Measurements from ENCODE around the gene ALOXE3.
"Not testable (repeated sequence)": the region's sequence is repeated elsewhere in the genome, so short reads cannot be mapped to it uniquely, and the experiment has no call there.

Gene ALOXE3

GRCh38 chr17:8122924-8123694 lies 4.8 kb upstream of the ALOXE3 start:
- peak in 6 of 58 donors; percentile 18 to 39 (median 27) for DNase-seq

GRCh38 chr17:8122422-8122923 lies 4.2 kb upstream of the ALOXE3 start:
- DNase-seq = peak in 5 of 58 donors; percentile 21 to 31 (median 29)

GRCh38 chr17:8121681-8122421 lies 3.5 kb upstream of the ALOXE3 start:
- DNase-seq = peak in 47 of 58 donors; percentile 27 to 80 (median 61)

DNA sequence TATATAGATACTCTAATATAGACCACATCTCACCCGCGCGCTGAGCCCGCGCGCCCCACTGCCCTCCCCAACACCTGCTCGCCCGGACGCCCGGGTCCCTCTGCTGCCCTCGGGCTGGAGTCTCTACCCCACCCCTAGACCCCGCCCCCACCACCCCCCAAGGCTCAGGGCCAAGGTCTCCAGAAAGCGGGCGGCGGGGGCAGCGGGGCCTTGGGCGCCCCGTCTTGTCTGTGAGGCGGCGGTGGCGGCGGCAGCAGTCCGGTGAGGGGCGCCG lies 3.0 kb upstream of the ALOXE3 start:
- DNase-seq = no peak

DNA sequence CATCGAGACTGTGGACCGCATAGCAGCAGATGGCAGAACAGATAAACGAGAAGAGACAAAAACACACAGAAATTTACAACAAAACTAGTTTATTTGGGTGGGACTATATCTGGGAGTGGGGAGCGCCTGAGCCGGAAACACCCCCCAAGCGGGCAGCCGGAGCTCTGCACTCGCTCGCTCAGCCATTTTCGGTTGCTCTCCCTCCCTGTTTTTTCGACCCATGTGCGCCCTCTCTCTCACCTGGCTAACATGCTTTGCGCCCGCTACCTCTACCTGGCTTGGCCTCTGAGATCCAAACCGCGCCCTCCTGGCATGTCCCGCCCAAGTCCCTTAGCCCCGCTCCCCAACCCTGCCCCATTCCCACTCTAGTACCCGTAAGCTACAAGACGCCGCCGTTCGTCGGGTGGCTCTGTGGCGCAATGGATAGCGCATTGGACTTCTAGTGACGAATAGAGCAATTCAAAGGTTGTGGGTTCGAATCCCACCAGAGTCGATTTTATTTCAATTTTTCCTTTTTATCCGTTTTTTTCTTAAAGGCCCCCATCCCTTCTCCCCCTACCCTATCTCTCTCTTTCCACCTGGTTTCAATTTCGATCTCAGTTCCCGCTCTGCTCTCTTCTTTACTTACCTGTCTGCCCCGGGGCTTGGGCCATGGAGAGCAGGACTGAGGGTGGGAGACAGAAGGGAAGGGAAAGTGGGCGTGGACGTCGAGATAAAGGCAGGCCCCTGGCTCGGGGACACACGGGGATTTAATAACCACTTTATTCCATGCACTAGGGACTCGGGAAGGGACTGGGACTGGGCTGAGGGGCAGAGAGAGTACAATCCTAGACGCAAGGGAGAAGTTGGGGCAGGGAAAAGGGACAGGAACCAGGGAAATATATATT lies 2.4 kb upstream of the ALOXE3 start:
- DNase-seq = peak in 47 of 58 donors; percentile 23 to 69 (median 55)

DNA sequence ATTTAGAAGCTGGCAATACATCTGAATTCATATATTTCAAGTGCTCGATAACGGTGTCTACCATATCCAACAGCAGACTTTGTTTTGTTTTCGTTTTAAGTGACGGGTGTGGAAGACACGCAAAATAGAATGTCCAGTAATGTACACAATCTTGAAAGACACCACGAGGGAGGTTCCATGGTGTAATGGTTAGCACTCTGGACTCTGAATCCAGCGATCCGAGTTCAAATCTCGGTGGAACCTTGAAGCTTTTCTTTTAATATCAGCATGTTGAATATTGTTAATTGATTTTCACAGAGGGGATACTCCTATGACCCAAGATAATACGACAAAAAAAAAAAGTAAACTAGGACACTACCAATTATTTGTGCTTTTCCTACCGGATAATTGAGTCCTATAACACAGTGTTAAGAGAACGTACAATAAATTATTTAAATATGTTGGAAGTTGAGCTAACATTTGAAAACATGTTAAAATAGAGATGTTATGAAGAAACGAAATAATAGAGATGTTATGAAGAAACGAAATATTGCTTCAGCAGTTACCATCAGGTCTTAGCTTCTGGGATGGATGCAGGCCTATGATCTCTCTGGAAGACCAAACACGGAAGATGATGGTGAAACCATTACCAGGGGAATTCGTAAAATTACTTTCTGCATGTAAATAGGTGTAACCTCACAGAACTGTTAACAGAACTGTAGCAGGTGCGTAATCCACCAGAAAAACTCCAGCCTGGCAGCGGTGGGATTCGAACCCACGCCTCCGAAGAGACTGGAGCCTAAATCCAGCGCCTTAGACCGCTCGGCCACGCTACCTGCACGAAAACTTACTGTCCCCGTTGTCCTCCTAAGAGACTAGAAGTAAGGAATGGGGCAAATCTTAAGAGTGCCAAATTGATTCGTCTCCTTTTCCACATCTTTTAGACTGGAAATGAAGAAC lies 1.5 kb upstream of the ALOXE3 start:
- peak in 55 of 58 donors; percentile 30 to 92 (median 72) for DNase-seq

GRCh38 chr17:8118769-8119580 lies 661 bp upstream of the ALOXE3 start:
- DNase-seq = peak; percentile 44 to 95 (median 85)

- DNase-seq = no peak
Observed at GRCh38 chr17:8117367-8117979, 841 bp downstream of the ALOXE3 start.

DNA sequence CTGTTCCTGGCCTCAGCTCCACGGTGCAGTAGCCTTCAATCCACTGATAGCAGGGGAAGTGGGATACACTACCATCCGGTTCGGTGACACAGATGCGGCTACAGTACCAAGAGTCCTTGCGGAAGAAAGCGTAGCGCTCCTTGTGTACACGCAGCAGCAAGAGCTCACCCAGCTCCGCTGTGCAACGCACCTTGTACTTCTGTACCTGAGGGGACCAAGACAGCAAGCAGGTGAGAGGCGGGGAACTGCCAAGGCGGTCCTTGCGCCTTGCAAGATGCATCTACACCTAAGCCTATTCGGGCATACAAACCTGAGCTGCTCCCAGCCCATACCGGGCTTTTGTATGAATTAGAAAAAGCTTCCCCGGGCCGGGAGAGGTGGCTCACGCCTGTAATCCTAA lies 1.5 kb downstream of the ALOXE3 start:
- no peak for DNase-seq

GRCh38 chr17:8110907-8111306 lies 7.4 kb downstream of the ALOXE3 start:
- no peak for DNase-seq

GRCh38 chr17:8110456-8110804 lies 7.9 kb downstream of the ALOXE3 start:
- DNase-seq = no peak

DNA sequence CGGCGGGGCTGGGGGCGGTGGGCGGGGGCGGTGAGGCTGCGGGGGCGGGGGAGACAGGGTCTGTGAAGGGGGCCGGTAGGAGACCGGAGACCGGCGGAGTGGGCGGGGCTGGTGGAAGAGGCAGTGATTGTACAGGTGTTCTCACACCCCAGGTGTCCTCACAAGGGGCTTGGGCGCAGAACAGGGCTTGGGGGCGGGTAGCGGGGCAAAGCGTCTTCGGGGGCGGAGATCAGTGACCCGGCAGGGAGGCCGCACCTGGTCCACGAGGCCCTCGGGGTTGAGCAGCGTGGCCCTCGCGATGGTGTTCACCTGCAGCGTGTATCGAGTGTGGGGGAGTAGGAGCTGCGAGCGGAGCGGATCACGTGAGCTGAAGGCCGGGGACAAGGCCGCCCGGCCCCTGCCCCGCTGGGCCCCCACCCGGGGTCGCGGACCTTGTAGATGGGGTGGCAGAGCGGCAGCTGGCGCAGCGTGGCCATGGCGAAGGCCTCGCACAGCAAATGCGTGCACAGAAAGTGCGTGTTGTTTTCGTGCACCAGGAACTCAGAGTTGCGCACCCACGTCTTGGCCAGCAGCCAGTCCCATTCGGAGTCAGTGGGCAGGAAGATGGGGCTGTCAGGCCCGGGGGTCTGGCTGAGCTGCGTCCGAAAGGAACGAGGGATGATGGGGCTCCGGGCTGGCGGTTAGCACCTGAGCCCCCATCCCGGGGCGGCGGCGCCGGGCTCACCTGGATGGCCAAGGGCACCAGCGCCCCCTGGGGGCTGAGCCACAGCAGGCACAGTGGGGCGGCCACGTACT lies 8.5 kb downstream of the ALOXE3 start:
- peak in 11 of 58 donors; percentile 2 to 52 (median 14) for DNase-seq

DNA sequence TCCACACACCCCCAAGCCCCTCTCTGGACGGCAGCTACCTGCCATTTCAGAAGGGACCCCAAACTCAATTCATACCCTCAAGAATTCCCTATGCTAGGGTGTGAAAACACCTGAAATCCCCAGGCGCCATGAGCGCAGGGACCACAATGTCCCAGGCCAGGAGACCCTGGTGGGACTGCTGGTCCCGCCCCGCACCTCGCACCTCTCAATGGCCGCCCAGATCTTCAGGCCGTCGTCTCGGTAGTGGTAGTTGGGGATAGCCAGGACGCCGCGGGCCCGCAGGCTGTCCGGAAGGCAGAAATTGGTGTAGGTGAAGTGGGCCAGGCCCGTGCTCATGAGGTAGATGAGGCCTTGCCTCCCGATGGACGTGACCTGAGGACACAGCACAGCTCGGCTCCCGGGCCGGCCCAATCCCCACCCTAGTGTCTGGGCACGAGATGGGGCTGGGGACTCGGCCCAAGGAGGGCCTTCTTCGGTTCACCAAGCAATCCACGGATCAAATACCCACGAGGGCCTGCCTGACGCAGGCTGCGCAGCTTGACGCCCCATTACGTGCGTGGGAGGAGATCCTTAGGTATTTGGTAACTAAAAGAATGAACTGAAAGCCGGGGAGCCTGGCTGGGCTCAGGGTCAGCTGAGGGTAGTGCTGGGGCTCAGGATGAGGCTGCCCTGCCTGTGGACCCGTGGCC lies 9.2 kb downstream of the ALOXE3 start:
- no peak for DNase-seq

- DNase-seq = not testable (repeated sequence)
Observed at GRCh38 chr17:8106980-8107379, 11.3 kb downstream of the ALOXE3 start.

GRCh38 chr17:8105957-8106398 lies 12.3 kb downstream of the ALOXE3 start:
- DNase-seq = no peak

DNA sequence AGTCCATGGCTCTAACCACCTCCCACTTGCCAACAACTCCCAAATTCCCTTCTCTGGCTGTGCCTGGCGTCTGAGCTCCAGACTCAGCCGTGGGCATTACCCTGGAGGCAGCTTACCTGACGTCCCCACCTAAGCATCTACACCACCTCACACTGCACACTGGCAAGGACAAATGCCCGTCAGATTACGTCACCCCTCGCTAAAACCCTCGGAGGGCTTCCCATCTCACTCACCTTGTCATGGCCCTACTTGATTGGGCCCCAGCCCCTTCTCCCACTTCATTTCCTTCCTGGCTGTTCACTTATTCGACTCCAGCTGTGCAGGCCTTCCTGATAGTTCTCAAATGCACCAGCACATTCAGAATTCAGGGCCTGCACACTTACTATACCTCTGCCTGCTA lies 13.4 kb downstream of the ALOXE3 start:
- DNase-seq = no peak

DNA sequence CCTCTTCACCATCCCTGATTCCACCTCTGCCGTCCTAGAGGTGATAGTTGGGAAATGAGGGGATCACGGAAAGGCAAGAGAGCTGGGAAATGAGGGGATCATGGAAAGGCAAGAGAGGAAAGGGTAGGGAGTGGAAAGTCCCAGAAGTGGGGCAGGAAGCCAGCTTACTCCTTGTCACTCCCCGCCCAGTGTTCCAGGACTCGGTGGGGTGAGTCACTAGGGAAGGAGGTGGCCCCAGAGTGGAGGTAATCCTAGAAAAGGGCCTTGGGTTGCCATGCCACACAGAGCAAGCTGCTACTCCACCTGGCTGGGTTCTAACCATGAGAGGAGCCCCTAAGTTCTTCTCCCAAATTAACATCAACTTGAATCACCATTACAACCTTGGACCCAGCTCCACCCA lies 14.8 kb downstream of the ALOXE3 start:
- no peak for DNase-seq

- no peak for DNase-seq
Observed at GRCh38 chr17:8101721-8102120, 16.6 kb downstream of the ALOXE3 start.
